HG03280 (cell line): ENCODE results near the gene NSD2.
A peak's percentile ranks its signal among the peaks of the same experiment; 100 is the strongest.
"Not testable (repeated sequence)": the region's sequence is repeated elsewhere in the genome, so short reads cannot be mapped to it uniquely, and the experiment has no call there.

Experiments used
- ATAC-seq: cut with Tn5 transposase; IDR thresholded peaks from one replicate; pipeline ENCODE4 v1.9.1; 2021; ENCODE audit warnings: mild to moderate bottlenecking, moderate library complexity; ENCODE audit not compliant: unreplicated experiment

Gene NSD2

DNA sequence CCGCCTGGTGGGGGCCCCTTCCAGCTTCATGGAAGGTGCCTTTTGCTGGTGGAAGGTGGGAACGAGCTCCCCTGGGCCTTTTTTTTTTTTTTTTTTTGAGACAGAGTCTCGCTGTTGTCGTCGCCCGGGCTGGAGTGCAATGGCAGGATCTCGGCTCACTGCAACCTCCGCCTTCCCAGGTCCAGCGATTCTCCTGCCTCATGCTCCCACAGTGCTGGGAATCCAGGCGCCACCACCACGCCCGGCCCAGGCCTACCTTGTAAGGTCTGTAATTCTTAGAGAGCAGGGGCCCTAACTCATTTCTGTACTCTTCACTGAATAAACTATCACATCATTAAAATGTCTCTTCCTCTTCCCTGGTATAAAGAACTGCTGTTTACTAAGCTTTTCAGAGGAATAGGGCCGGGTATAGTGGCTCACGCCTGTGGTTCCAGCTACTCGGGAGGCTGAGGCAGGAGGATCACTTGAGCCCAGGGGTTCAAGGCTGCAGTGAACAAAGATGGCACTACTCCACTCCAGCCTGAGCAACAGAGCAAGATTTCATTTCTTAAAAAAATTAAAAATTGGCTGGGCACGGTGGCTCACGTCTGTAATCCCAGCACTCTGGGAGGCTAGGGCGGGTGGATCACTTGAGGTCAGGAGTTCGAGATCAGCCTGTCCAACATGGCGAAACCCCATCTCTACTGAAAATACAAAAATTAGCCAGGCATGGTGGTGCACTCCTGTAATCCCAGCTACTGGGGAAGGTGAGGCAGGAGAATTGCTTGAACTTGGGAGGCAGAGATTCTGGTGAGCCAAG, 122.7 kb downstream of the NSD2 start:
- not testable (repeated sequence) for ATAC-seq

DNA sequence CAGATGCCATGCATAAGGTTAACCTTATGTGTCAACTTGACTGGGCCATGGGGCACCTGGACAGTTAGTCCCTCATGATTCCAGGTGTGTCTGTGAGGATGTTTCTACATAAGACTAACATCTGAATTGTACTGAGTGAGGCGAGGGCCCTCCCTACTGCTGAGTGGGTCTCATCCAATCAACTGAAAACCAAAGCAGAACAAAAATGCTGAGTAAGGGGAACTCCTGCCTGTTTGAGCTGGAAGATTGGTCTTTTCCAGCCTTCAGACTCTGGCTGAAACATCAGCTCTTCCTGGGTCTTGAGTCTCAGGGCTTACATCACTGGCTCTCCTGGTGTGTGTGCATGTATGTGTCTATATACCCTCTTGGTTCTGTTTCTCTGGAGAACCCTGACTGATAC, 123.7 kb downstream of the NSD2 start:
- no peak for ATAC-seq

GRCh38 chr4:1996866-1997611, 125.8 kb downstream of the NSD2 start:
- ATAC-seq: no peak

GRCh38 chr4:1997712-1998111, 126.5 kb downstream of the NSD2 start:
- ATAC-seq: no peak

GRCh38 chr4:1998296-1998695, 127.1 kb downstream of the NSD2 start:
- ATAC-seq: no peak

- not testable (repeated sequence) for ATAC-seq
Measured at GRCh38 chr4:1999308-1999707, 128.1 kb downstream of the NSD2 start.

DNA sequence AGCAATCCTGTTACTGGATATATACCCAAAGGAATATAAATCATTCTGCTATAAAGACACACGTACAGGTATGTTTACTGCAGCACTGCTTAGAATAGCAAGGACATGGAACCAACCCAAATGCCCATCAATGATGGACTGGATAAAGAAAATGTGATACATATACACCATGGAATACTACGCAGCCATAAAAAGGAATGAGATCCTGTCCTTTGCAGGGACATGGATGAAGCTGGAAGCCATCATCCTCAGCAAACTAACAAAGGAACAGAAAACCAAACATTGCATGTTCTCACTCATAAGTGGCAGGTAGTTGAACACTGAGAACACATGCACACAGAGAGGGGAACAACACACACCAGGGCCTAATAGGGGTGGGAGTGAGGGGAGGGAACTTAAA, 132.2 kb downstream of the NSD2 start:
- not testable (repeated sequence) for ATAC-seq

GRCh38 chr4:2006367-2006766, 135.2 kb downstream of the NSD2 start:
- no peak for ATAC-seq

DNA sequence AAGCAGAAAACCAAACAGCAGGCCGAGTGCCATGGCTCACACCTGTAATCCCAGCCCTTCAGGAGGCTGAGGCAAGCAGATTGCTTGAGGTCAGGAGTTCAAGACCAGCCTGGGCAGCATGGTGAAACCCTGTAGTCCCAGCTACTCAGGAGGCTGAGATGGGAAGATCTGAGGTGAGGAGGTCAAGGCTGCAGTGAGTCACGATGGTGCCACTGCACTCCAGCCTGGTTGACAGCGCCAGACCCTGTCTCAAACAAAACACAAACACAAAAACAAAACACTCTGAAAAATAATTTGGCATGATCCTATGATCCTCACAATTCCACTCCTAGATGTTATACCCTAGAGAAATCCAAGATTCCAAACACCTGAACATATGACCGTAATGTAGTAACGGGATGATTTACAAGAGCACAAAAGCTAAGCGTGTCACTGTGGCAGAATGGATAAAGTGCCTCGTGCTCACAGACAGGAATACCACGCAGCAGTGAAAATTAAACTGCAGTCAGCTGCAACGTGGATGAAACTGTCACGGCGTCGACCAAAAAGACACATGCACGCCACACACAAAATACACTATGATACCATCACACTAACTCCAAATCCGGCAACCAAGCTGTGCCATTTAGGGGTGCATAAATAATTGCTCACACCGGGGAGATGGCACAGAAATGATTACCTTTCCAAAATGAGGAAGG, 135.9 kb downstream of the NSD2 start:
- ATAC-seq: no peak

GRCh38 chr4:2007804-2008670, 136.8 kb downstream of the NSD2 start:
- no peak for ATAC-seq

GRCh38 chr4:2008671-2008920, 137.4 kb downstream of the NSD2 start:
- no peak for ATAC-seq

GRCh38 chr4:2008921-2009650, 137.9 kb downstream of the NSD2 start, which contains the start of gene NELFA:
NELFA (minus strand) TSS chr4:2008974; CDS start chr4:2008959, 15 bp downstream.
- peak; percentile 81 for ATAC-seq

GRCh38 chr4:2009651-2010233, 138.5 kb downstream of the NSD2 start:
- ATAC-seq: peak; percentile 7

DNA sequence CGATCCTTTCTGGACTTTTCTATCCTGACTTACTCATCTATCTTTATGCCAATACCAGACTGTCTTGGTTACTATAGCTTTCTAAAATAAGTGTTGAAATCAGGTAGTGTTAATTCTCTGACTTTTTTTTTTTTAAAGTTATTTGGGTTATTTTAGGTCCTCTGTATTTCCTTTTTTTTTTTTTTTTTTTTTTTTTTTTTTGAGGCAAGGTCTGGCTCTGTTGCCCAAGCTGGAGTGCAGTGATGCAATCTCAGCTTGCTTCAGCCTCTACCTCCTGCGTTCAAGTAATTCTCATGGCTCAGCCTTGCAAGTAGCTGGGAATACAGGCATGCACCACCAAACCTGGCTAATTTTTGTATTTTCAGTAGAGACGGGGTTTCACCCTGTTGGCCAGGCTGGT, 140.4 kb downstream of the NSD2 start:
- ATAC-seq: no peak

DNA sequence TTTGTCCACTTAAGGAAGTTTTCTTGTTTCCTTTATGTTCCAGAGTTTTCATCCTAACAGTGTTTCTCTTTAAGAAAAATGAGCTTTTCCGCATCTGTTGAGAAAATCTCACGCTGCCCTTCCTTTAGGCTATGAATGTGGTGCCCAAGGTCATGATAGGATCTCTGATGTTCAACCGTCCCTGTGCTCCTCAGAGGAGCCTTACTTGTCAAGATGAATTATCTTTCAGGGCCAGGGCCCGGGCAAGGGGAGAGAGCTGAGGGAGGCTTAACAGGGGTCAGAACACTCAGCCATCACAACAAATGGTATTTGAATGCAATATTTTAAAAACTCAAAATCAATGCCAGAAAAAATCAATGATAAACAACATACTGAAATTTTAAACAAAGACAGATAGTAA, 143.8 kb downstream of the NSD2 start:
- ATAC-seq: no peak

DNA sequence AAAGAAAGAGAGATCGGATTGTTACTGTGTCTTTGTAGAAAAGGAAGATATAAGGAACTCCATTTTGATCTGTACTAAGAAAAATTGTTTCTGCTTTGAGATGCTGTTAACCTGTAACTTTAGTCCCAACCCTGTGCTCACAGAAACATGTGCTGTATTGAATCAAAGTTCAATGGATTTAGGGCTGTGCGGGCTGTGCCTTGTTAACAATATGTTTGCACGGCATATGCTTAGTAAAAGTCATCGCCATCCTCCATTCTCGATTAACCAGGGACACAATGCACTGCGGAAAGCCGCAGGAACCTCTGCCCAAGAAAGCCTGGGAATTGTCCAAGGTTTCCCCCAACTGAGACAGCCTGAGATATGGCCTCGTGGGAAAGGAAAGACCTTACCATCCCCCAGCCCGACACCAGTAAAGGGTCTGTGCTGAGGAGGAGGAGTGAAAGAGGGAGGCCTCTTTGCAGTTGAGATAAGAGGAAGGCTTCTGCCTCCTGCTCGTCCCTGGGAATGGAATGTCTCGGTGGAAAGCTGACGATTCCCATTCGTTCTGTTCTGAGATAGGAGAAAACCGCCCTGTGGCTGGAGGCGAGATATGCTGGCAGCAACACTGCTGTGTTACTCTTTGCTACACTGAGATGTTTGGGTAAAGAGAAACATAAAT, 150.3 kb downstream of the NSD2 start:
- ATAC-seq: not testable (repeated sequence)

DNA sequence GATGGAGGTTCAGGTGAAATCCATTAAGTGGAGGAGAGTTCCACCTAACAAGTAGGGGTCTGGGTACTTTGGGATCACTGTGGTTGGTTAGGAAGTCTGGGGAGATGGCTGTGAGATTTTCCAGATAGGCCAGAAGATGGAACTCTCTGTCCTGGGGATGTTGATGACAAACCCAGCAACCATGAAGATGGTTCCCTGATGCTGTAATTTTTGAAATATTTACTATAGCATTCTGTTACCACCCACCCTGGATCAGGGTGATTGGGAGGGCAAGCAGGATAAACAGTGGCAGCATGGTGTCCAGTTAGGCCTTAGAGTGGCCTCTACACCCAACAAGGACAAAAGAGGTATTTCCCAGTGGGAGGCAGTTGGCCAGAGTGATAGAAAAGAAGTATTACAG, 153.5 kb downstream of the NSD2 start:
- ATAC-seq: no peak

DNA sequence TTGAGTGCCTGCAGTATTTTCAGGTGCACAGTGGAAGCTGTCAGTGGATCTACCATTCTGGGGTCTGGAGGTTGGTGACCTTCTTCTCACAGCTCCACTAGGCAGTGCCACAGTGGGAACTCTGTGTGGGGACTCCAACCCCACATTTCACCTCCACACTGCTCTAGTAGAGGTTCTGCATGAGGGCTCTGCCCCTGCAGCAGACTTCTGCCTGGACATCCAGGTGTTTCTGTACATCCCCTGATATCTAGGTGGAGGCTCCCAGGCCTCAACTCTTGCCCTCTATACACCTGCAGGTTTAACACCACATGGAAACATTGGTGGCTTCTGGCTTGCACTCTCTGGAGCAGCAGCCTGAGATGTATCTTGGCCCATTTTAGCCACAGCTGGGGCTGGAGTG, 154.6 kb downstream of the NSD2 start:
- ATAC-seq: no peak

GRCh38 chr4:2027120-2027519, 155.9 kb downstream of the NSD2 start:
- ATAC-seq: not testable (repeated sequence)
